ENCODE results near the gene PSMD7. TPM values are rescaled to one million over a fixed set of nuclear protein-coding genes. Genes with fewer than 3 reads are reported as not detected.

The PSMD7 gene
- total RNA-seq, 1 experiment from 2014 or later, result 135 TPM

GRCh38 chr16:74304835-74305176 lies 8.2 kb downstream of the PSMD7 start (continued):
- TF ChIP-seq ATF6 (CRISPR knock-in tag; IDR thresholded peaks at IDR 0.05) (no peak), CREM (CRISPR knock-in tag; IDR thresholded peaks at IDR 0.05) (no peak)
- TF ChIP-seq, protein P1, sequence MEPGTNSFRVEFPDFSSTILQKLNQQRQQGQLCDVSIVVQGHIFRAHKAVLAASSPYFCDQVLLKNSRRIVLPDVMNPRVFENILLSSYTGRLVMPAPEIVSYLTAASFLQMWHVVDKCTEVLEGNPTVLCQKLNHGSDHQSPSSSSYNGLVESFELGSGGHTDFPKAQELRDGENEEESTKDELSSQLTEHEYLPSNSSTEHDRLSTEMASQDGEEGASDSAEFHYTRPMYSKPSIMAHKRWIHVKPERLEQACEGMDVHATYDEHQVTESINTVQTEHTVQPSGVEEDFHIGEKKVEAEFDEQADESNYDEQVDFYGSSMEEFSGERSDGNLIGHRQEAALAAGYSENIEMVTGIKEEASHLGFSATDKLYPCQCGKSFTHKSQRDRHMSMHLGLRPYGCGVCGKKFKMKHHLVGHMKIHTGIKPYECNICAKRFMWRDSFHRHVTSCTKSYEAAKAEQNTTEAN (CRISPR knock-in tag; IDR thresholded peaks at IDR 0.05), result no peak

DNA sequence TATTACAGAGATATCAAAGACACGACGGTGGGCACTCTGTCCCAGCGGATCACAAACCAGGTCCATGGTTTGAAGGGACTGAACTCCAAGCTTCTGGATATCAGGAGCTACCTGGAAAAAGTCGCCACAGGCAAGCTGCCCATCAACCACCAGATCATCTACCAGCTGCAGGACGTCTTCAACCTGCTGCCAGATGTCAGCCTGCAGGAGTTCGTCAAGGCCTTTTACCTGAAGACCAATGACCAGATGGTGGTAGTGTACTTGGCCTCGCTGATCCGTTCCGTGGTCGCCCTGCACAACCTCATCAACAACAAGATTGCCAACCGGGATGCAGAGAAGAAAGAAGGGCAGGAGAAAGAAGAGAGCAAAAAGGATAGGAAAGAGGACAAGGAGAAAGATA lies 8.7 kb downstream of the PSMD7 start:
- POLR2A ChIA-PET, result interaction anchor here (1.4 kb wide), 1 partner anchor 8 kb away, joined by 3 read pairs; no protein-coding TSS in a partner anchor
- H3K27ac Mint-ChIP-seq, result no peak overlapping the region

GRCh38 chr16:74305978-74306784 lies 9.6 kb downstream of the PSMD7 start:
- no peak for TF ChIP-seq ZNF396 (CRISPR knock-in tag; IDR thresholded peaks at IDR 0.05; ENCODE audit: borderline replicate concordance)
- no peak for TF ChIP-seq JAZF1 (CRISPR knock-in tag; IDR thresholded peaks at IDR 0.05)
- no peak for TF ChIP-seq FOXK1 (CRISPR knock-in tag; IDR thresholded peaks at IDR 0.05)
- Mint-ChIP-seq H3K9me3 (no peaks in the 10 kb centered on the region), H3K36me3 (peaks cover 54% of the 10 kb centered on the region), H3K4me3 (no peak overlapping the region), H3K27me3 (ENCODE audit: low read depth) (no peaks in the 10 kb centered on the region), H3K4me1 (no peaks in the 10 kb centered on the region), H3K27ac (no peak overlapping the region)
- CTCF ChIA-PET, result interaction anchor here (1.0 kb wide), 1 partner anchor 554 kb away, joined by 3 read pairs; no protein-coding TSS in a partner anchor
- DNase-seq (ENCODE audit: low spot score) (no peak), ATAC-seq (no peak)
- POLR2A ChIA-PET, result interaction anchor here (0.6 to 1.4 kb wide), 2 partner anchors 9 to 19 kb away, joined by 3 to 4 read pairs; no protein-coding TSS in a partner anchor

More for the DNA sequence above, 8.7 kb downstream of the PSMD7 start:
- TF ChIP-seq ZNF416 (CRISPR knock-in tag; IDR thresholded peaks at IDR 0.05) (no peak), NR3C1 (CRISPR knock-in tag; conservative IDR thresholded peaks at IDR 0.05; ENCODE audit: low read depth) (no peak), IRF1 (CRISPR knock-in tag; IDR thresholded peaks at IDR 0.05) (no peak), CDX4 (CRISPR knock-in tag; IDR thresholded peaks at IDR 0.05; ENCODE audit: borderline replicate concordance) (no peak), JAZF1 (CRISPR knock-in tag; IDR thresholded peaks at IDR 0.05) (no peak)
- TF ChIP-seq, protein P2, sequence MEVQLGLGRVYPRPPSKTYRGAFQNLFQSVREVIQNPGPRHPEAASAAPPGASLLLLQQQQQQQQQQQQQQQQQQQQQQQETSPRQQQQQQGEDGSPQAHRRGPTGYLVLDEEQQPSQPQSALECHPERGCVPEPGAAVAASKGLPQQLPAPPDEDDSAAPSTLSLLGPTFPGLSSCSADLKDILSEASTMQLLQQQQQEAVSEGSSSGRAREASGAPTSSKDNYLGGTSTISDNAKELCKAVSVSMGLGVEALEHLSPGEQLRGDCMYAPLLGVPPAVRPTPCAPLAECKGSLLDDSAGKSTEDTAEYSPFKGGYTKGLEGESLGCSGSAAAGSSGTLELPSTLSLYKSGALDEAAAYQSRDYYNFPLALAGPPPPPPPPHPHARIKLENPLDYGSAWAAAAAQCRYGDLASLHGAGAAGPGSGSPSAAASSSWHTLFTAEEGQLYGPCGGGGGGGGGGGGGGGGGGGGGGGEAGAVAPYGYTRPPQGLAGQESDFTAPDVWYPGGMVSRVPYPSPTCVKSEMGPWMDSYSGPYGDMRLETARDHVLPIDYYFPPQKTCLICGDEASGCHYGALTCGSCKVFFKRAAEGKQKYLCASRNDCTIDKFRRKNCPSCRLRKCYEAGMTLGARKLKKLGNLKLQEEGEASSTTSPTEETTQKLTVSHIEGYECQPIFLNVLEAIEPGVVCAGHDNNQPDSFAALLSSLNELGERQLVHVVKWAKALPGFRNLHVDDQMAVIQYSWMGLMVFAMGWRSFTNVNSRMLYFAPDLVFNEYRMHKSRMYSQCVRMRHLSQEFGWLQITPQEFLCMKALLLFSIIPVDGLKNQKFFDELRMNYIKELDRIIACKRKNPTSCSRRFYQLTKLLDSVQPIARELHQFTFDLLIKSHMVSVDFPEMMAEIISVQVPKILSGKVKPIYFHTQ (CRISPR knock-in tag; IDR thresholded peaks at IDR 0.05), result no peak
- H3K36me3 Mint-ChIP-seq, result peaks cover 63% of the 10 kb centered on the region
- no peak for ATAC-seq
- no peak overlapping the region for H3K4me3 Mint-ChIP-seq
- H3K9me3 Mint-ChIP-seq, result no peaks in the 10 kb centered on the region
- no peak for DNase-seq (ENCODE audit: low spot score)
- no peaks in the 10 kb centered on the region for H3K4me1 Mint-ChIP-seq
- CTCF ChIA-PET, result interaction anchor here (0.6 to 1.6 kb wide), 5 partner anchors 12 to 553 kb away, joined by 3 to 4 read pairs (median 3); no protein-coding TSS in a partner anchor
- no peaks in the 10 kb centered on the region for H3K27me3 Mint-ChIP-seq (ENCODE audit: low read depth)

All from WTC11 (cell line).